ENCODE results near the gene SLC18A3.

SLC18A3 gene

GRCh38 chr10:49625411-49625810, 15.3 kb downstream of the SLC18A3 start:
- DNase-seq: no peak

- no peak for DNase-seq
Measured at GRCh38 chr10:49627038-49627437, 16.9 kb downstream of the SLC18A3 start.

GRCh38 chr10:49627644-49628247, 17.6 kb downstream of the SLC18A3 start:
- no peak for DNase-seq

- no peak for DNase-seq
Measured at GRCh38 chr10:49628599-49628998, 18.5 kb downstream of the SLC18A3 start.

GRCh38 chr10:49629431-49629881, 19.3 kb downstream of the SLC18A3 start:
- no peak for DNase-seq

GRCh38 chr10:49631975-49632374, 21.9 kb downstream of the SLC18A3 start:
- DNase-seq: no peak

- no peak for DNase-seq
Measured at GRCh38 chr10:49632406-49633317, 22.6 kb downstream of the SLC18A3 start.

GRCh38 chr10:49633327-49634068, 23.4 kb downstream of the SLC18A3 start:
- DNase-seq: no peak

GRCh38 chr10:49634069-49634660, 24.1 kb downstream of the SLC18A3 start:
- no peak for DNase-seq

GRCh38 chr10:49642311-49642710, 32.2 kb downstream of the SLC18A3 start:
- DNase-seq: no peak

GRCh38 chr10:49643241-49644034, 33.3 kb downstream of the SLC18A3 start:
- no peak for DNase-seq

GRCh38 chr10:49644035-49644646, 34.0 kb downstream of the SLC18A3 start:
- no peak for DNase-seq

GRCh38 chr10:49645417-49645816, 35.3 kb downstream of the SLC18A3 start:
- no peak for DNase-seq

GRCh38 chr10:49645871-49646870, 36.1 kb downstream of the SLC18A3 start:
- no peak for DNase-seq

- no peak for DNase-seq
Measured at GRCh38 chr10:49647554-49647953, 37.4 kb downstream of the SLC18A3 start.

GRCh38 chr10:49647985-49648795, 38.1 kb downstream of the SLC18A3 start:
- no peak for DNase-seq

- no peak for DNase-seq
Measured at GRCh38 chr10:49649294-49649693, 39.2 kb downstream of the SLC18A3 start.
